OCI-LY1 (cell line): Measurements from ENCODE around the gene SLC7A14.

Experiments
- H2AFZ ChIP-seq: fragments of 200-600 bp; sonication (generic), shearing (Covaris generic); 2 replicates; pipeline ENCODE4 v1.6.0; 2014; ENCODE audit warnings: antibody characterized with exemption, mild to moderate bottlenecking, low read length
- H3F3A ChIP-seq: fragments of 200-600 bp; sonication (generic), shearing (Covaris generic); 2 replicates; pipeline ENCODE4 v1.6.0; 2014; ENCODE audit warnings: mild to moderate bottlenecking, antibody characterized with exemption, low read length, moderate library complexity; ENCODE audit not compliant: insufficient read depth
- H3K27ac ChIP-seq: fragments of 200-600 bp; sonication (generic); 2 replicates; pipeline ENCODE4 v1.5.1; 2014; ENCODE audit warnings: low read length, mixed run types, mild to moderate bottlenecking, low read depth; ENCODE audit not compliant: poor library complexity, severe bottlenecking
- H3K27me3 ChIP-seq: fragments of 200-600 bp; sonication (generic); 2 replicates; pipeline ENCODE4 v1.6.0; 2014; ENCODE audit warnings: antibody characterized with exemption, mild to moderate bottlenecking, low read length, moderate library complexity; ENCODE audit not compliant: insufficient read depth
- H3K36me3 ChIP-seq: fragments of 200-600 bp; sonication (generic); 2 replicates; pipeline ENCODE4 v1.6.1; 2014; ENCODE audit warnings: mild to moderate bottlenecking, antibody characterized with exemption, low read length, moderate library complexity, mixed read lengths; ENCODE audit not compliant: insufficient read depth
- H3K4me1 ChIP-seq: fragments of 200-600 bp; sonication (generic); 2 replicates; pipeline ENCODE4 v1.5.1; 2014; ENCODE audit warnings: mild to moderate bottlenecking, low read length, moderate library complexity; ENCODE audit not compliant: insufficient read depth, severe bottlenecking
- H3K4me2 ChIP-seq: fragments of 200-600 bp; sonication (generic), shearing (Covaris generic); 2 replicates; pipeline ENCODE4 v1.6.1; 2014; ENCODE audit warnings: low read length
- H3K4me3 ChIP-seq: fragments of 200-600 bp; sonication (generic); 2 replicates; pipeline ENCODE4 v1.5.1; 2014; ENCODE audit warnings: low read length, low read depth, mild to moderate bottlenecking, mixed read lengths; ENCODE audit not compliant: poor library complexity, severe bottlenecking
- H3K79me2 ChIP-seq: fragments of 200-600 bp; shearing (Covaris generic); 2 replicates; pipeline ENCODE4 v1.6.1; 2016; ENCODE audit warnings: mixed run types, low read length, mixed read lengths; ENCODE audit not compliant: insufficient read depth
- H3K9ac ChIP-seq: fragments of 200-600 bp; sonication (generic), shearing (Covaris generic); 2 replicates; pipeline ENCODE4 v1.6.1; 2014; ENCODE audit warnings: mild to moderate bottlenecking, low read length, mixed read lengths
- H3K9me2 ChIP-seq: fragments of 200-600 bp; sonication (generic), shearing (Covaris generic); 2 replicates; pipeline ENCODE4 v1.6.1; 2014; ENCODE audit warnings: low read depth, mild to moderate bottlenecking, low read length, mixed read lengths
- H3K9me3 ChIP-seq: fragments of 200-600 bp; shearing (Covaris generic); 2 replicates; pipeline ENCODE4 v1.6.1; 2014; ENCODE audit warnings: low read length, mixed read lengths
- H4K20me1 ChIP-seq: fragments of 200-600 bp; sonication (generic), shearing (Covaris generic); 2 replicates; pipeline ENCODE4 v1.6.0; 2016; ENCODE audit warnings: mild to moderate bottlenecking, low read length; ENCODE audit not compliant: insufficient read depth
- EZH2 ChIP-seq: fragments of 200-600 bp; sonication (generic), shearing (Covaris generic); IDR thresholded peaks from 2 replicates; pipeline ENCODE4 v1.8.0; 2017; ENCODE audit warnings: borderline replicate concordance, mixed run types, mild to moderate bottlenecking, antibody characterized with exemption, low read length, moderate library complexity, mixed read lengths
- TF ChIP-seq, protein P1 (sequence below): fragments of 200-600 bp; sonication (generic), shearing (Covaris generic); IDR thresholded peaks from 2 replicates; pipeline ENCODE4 v1.5.1; 2017; ENCODE audit warnings: mild to moderate bottlenecking, antibody characterized with exemption, low read length, moderate library complexity, mixed read lengths

The SLC7A14 gene

GRCh38 chr3:170529912-170530311, 56.0 kb downstream of the SLC7A14 start:
- Histone ChIP-seq H3K9me2 (no peaks in the 10 kb centered on the region), H3K36me3 (no peaks in the 10 kb centered on the region), H3K4me2 (no peak overlapping the region), H2AFZ (no peak overlapping the region), H3K4me1 (no peaks in the 10 kb centered on the region), H3K27me3 (no peaks in the 10 kb centered on the region), H3F3A (no peaks in the 10 kb centered on the region), H3K9me3 (no peaks in the 10 kb centered on the region), H3K9ac (no peak overlapping the region), H3K4me3 (no peak overlapping the region), H3K27ac (no peak overlapping the region), H3K79me2 (no peaks in the 10 kb centered on the region), H4K20me1 (no peaks in the 10 kb centered on the region)
- TF ChIP-seq EZH2 = no peak
- TF ChIP-seq, protein P1, sequence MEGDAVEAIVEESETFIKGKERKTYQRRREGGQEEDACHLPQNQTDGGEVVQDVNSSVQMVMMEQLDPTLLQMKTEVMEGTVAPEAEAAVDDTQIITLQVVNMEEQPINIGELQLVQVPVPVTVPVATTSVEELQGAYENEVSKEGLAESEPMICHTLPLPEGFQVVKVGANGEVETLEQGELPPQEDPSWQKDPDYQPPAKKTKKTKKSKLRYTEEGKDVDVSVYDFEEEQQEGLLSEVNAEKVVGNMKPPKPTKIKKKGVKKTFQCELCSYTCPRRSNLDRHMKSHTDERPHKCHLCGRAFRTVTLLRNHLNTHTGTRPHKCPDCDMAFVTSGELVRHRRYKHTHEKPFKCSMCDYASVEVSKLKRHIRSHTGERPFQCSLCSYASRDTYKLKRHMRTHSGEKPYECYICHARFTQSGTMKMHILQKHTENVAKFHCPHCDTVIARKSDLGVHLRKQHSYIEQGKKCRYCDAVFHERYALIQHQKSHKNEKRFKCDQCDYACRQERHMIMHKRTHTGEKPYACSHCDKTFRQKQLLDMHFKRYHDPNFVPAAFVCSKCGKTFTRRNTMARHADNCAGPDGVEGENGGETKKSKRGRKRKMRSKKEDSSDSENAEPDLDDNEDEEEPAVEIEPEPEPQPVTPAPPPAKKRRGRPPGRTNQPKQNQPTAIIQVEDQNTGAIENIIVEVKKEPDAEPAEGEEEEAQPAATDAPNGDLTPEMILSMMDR = no peak

GRCh38 chr3:170529346-170529745, 56.5 kb downstream of the SLC7A14 start:
- Histone ChIP-seq H3K27ac (no peak overlapping the region), H3K9ac (no peak overlapping the region), H3K79me2 (no peaks in the 10 kb centered on the region), H3K36me3 (no peaks in the 10 kb centered on the region), H3K9me2 (no peaks in the 10 kb centered on the region), H3K9me3 (no peaks in the 10 kb centered on the region), H3K27me3 (no peaks in the 10 kb centered on the region), H4K20me1 (no peaks in the 10 kb centered on the region), H3K4me1 (no peaks in the 10 kb centered on the region), H3K4me3 (no peak overlapping the region), H3F3A (no peaks in the 10 kb centered on the region), H3K4me2 (no peak overlapping the region), H2AFZ (no peak overlapping the region)
- TF ChIP-seq, protein P1 = no peak
- no peak for TF ChIP-seq EZH2

DNA sequence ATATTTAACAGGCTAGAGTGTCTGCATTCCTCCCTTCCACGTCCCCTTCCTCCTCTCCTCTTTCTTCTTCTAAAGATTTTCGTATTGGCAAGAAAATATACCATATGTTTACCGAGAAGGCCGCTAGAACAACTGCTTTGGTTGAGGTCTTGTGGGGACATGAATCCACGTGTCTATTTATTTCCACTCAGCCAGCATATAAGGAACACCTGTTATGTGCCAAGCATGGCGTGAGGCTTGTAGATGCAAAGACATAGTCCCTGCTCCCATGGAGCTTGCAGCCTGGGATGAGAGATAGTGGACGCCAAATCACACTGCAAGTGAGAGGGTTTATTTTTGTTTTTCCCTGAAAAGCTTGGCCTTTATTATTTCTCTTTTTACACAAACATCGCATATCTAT, 57.1 kb downstream of the SLC7A14 start:
- Histone ChIP-seq H3K27me3 (no peaks in the 10 kb centered on the region), H3K36me3 (no peaks in the 10 kb centered on the region), H3K9me2 (no peaks in the 10 kb centered on the region), H4K20me1 (no peaks in the 10 kb centered on the region), H3K4me1 (no peaks in the 10 kb centered on the region), H3K4me3 (no peak overlapping the region), H2AFZ (no peak overlapping the region), H3K79me2 (no peaks in the 10 kb centered on the region), H3K27ac (no peak overlapping the region), H3K4me2 (no peak overlapping the region), H3K9ac (no peak overlapping the region), H3F3A (no peaks in the 10 kb centered on the region), H3K9me3 (no peaks in the 10 kb centered on the region)
- TF ChIP-seq EZH2 = no peak
- TF ChIP-seq, protein P1 = no peak
